GM21619 (cell line): ENCODE data around the gene LPAR2.
"Not testable (repeated sequence)": the region's sequence is repeated elsewhere in the genome, so short reads cannot be mapped to it uniquely, and the experiment has no call there.

ENCODE experiments used
- ATAC-seq: cut with Tn5 transposase; IDR thresholded peaks from one replicate; pipeline ENCODE4 v1.9.1; 2021; ENCODE audit not compliant: unreplicated experiment

Gene LPAR2

GRCh38 chr19:19627621-19628500 is at the start of gene LPAR2:
Gene LPAR2, minus strand, starts transcription at chr19:19628220. Its CDS starts 945 bp downstream, at chr19:19627275.
- ATAC-seq, result peak; percentile 66

- ATAC-seq, result no peak
Measured at GRCh38 chr19:19677579-19677978, 49.6 kb upstream of the LPAR2 start.

- ATAC-seq, result no peak
Measured at GRCh38 chr19:19674315-19674714, 46.3 kb upstream of the LPAR2 start.

- no peak for ATAC-seq
Measured at GRCh38 chr19:19672816-19673215, 44.8 kb upstream of the LPAR2 start.

GRCh38 chr19:19670070-19670551 is 42.1 kb upstream of the LPAR2 start:
- no peak for ATAC-seq

- ATAC-seq, result peak; percentile 64
Measured at GRCh38 chr19:19668230-19669012, 40.4 kb upstream of the LPAR2 start, which contains the start of gene ZNF101. Gene ZNF101, plus strand, starts transcription at chr19:19668839. Its CDS starts 125 bp downstream, at chr19:19668964.

GRCh38 chr19:19665420-19665948 is 37.5 kb upstream of the LPAR2 start:
- ATAC-seq, result not testable (repeated sequence)

- peak; percentile 62 for ATAC-seq
Measured at GRCh38 chr19:19663256-19664120, 35.5 kb upstream of the LPAR2 start, which contains the start of gene ATP13A1. Gene ATP13A1, minus strand, starts transcription at chr19:19663676. Its CDS starts 10 bp downstream, at chr19:19663666.

GRCh38 chr19:19662871-19663255 is 34.8 kb upstream of the LPAR2 start:
- ATAC-seq, result no peak

GRCh38 chr19:19662344-19662743 is 34.3 kb upstream of the LPAR2 start:
- ATAC-seq, result no peak

- ATAC-seq, result peak; percentile 42
Measured at GRCh38 chr19:19661675-19662251, 33.7 kb upstream of the LPAR2 start.

GRCh38 chr19:19661141-19661674 is 33.2 kb upstream of the LPAR2 start:
- no peak for ATAC-seq

- ATAC-seq, result no peak
Measured at GRCh38 chr19:19659646-19660245, 31.7 kb upstream of the LPAR2 start.

GRCh38 chr19:19657397-19657783 is 29.4 kb upstream of the LPAR2 start:
- no peak for ATAC-seq

- no peak for ATAC-seq
Measured at GRCh38 chr19:19656451-19657396, 28.7 kb upstream of the LPAR2 start.

GRCh38 chr19:19655641-19656343 is 27.8 kb upstream of the LPAR2 start:
- no peak for ATAC-seq

GRCh38 chr19:19655051-19655594 is 27.1 kb upstream of the LPAR2 start:
- ATAC-seq, result no peak
